ENCODE results near the gene TMEM150C. TPM values are rescaled to one million over a fixed set of nuclear protein-coding genes. Genes with fewer than 3 reads are reported as not detected.

TMEM150C gene
- total RNA-seq (10 to 100 TPM; 13.5 to 48.8 (median 31.4) TPM), polyA plus RNA-seq (10 to 100 TPM; 30.4 to 39.8 TPM)
- long read RNA-seq, donor 1, transcript TMEM150C-204 (8 exons, 3,296 nt) = minor isoform, 102 of 303 reads
- long read RNA-seq, donor 1, transcript TMEM150C-201 (8 exons, 1,990 nt) = major isoform, 150 of 303 reads
- long read RNA-seq, donor 1, partial matches to known transcripts = 17 of 303 reads
- long read RNA-seq, donor 1, other reads (novel, unspliced or antisense) = 34 of 303 reads
- long read RNA-seq, donor 2, partial matches to known transcripts = 0 of 5 reads
- long read RNA-seq, donor 2, other reads (novel, unspliced or antisense) = 0 of 5 reads
- long read RNA-seq, donor 3, transcript TMEM150C-204 (8 exons, 3,296 nt) = minor isoform, 15 of 66 reads
- long read RNA-seq, donor 3, transcript TMEM150C-201 (8 exons, 1,990 nt) = major isoform, 44 of 66 reads
- long read RNA-seq, donor 3, partial matches to known transcripts = 0 of 66 reads
- long read RNA-seq, donor 3, other reads (novel, unspliced or antisense) = 7 of 66 reads

DNA sequence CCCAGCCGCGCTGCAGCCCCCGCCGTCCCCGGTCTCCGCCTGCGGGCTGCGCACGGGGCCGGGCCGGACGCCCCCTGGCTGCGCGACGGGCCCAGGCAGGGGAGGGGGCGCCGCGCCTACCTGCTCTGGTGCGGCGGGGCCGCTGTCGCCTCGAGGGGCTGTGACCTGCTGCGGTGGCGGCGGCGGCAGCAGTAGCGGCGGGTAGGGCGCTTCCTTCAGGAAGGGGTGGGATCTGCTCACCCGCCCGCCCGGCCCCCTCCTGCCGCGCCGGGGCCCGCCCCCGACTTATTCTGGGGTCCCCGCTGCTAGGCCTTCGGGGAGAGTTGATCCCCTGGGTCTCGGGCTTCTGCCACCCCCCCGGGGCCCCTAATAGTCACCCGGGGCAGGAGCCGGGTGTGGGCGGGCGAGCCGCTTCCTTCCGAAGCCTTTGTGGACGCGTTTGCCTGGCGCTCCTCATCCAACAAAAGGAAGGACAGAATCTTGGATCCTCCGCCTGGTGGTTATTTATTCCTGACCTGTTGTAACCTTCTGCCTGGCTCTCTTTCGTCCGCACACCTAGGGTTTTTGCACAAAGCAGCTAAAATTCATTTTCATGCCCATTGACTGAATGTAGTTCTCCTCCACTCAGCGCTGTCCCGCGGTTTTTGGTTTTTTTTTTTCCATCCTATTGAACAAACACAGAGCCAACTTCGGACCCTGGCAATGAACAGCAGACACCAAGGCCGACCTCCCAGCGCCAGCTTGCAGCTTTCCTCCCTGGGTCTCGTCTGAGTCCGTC lies at the start of gene TMEM150C:
TSS of gene TMEM150C (minus strand) at position 203 of the 778 bp plus-strand sequence. CDS start 57,331 bp downstream, outside the sequence.
- Histone ChIP-seq H3K36me3 (no peaks in the 10 kb centered on the region), H3K27me3 (no peaks in the 10 kb centered on the region), H3K4me3 (peak within 1 kb of the TSS; percentile 43), H3K9me3 (no peaks in the 10 kb centered on the region), H3K27ac (peak within 1 kb of the TSS; percentile 33 to 90), H3K4me1 (ENCODE audit: insufficient read depth) (peaks cover 5% of the 10 kb centered on the region)
- WGBS, 3 donors = 2 to 7% (median 6%) methylated on average over 24 to 62 of the region's 62 CpGs
- TF ChIP-seq EP300 (IDR thresholded peaks at IDR 0.05) = no peak
- no peak for TF ChIP-seq POLR2A (IDR thresholded peaks at IDR 0.05)
- TF ChIP-seq, protein P1, sequence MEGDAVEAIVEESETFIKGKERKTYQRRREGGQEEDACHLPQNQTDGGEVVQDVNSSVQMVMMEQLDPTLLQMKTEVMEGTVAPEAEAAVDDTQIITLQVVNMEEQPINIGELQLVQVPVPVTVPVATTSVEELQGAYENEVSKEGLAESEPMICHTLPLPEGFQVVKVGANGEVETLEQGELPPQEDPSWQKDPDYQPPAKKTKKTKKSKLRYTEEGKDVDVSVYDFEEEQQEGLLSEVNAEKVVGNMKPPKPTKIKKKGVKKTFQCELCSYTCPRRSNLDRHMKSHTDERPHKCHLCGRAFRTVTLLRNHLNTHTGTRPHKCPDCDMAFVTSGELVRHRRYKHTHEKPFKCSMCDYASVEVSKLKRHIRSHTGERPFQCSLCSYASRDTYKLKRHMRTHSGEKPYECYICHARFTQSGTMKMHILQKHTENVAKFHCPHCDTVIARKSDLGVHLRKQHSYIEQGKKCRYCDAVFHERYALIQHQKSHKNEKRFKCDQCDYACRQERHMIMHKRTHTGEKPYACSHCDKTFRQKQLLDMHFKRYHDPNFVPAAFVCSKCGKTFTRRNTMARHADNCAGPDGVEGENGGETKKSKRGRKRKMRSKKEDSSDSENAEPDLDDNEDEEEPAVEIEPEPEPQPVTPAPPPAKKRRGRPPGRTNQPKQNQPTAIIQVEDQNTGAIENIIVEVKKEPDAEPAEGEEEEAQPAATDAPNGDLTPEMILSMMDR (IDR thresholded peaks at IDR 0.05) = peak in 2 of 3 donors; percentile 15 to 20
- intact Hi-C loops (cut with DNase I) = loop anchor here in 1 of 4 donors (10.0 kb wide), 1 partner anchor 233 kb away; the partner anchor contains the start of gene SCD5
- DNase-seq = peak; percentile 37 to 58 (median 53)

DNA sequence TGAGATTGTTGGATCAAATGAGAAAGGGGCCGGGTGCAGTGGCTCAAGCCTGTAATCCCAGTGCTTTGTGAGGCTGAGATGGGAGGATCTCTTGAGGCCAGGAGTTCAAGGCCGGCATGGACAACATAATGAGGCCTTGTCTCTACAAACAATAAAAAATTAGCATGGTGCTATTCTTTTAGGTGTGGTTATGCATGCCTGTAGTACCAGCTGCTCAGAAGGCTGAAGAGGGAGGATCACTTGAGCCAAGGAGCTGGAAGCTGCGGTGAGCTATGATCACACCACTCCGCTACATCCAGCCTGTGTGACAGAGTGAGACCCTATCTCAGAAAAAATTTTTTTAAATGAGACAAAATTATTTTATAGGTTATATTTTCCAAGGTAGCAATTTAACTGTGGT lies 49.7 kb upstream of the TMEM150C start:
- DNase-seq = no peak
- intact Hi-C loops (cut with DNase I) = no loop called here
- WGBS, 3 donors = 87 to 94% (median 90%) methylated on average over 4 of the region's 4 CpGs
- Histone ChIP-seq H3K27ac (no peak overlapping the region), H3K36me3 (no peaks in the 10 kb centered on the region), H3K4me1 (ENCODE audit: insufficient read depth) (no peaks in the 10 kb centered on the region), H3K9me3 (no peaks in the 10 kb centered on the region), H3K4me3 (no peak overlapping the region), H3K27me3 (no peaks in the 10 kb centered on the region)
- TF ChIP-seq POLR2A (IDR thresholded peaks at IDR 0.05) = no peak
- TF ChIP-seq EP300 (IDR thresholded peaks at IDR 0.05) = no peak
- TF ChIP-seq, protein P1 (IDR thresholded peaks at IDR 0.05) = no peak

DNA sequence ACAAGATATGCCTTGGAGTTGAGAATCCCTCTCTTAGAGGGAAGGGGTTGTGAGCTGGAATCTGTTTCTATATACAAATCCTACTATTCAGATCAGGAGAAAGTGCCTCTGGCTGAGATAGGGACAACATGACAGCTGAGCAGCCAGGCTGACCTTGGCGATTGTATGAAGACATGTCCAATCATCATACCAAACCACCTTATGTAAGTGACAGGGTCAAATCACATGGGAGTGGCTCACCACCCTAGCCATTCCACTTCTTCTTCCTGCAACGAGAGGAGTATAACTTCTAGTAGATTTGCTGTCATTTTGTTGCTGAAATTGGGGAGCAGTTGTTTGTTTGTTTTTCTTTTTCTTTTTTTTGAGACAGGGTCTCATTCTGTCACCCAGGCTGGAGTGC lies 48.3 kb upstream of the TMEM150C start:
- TF ChIP-seq, protein P1 (IDR thresholded peaks at IDR 0.05) = no peak
- TF ChIP-seq POLR2A (IDR thresholded peaks at IDR 0.05) (no peak), EP300 (IDR thresholded peaks at IDR 0.05) (no peak)
- WGBS, 3 donors = 86 to 94% (median 90%) methylated on average over 2 of the region's 2 CpGs
- H3K9me3 ChIP-seq = no peaks in the 10 kb centered on the region
- no peak overlapping the region for H3K27ac ChIP-seq
- H3K4me3 ChIP-seq = no peak overlapping the region
- H3K36me3 ChIP-seq = no peaks in the 10 kb centered on the region
- H3K27me3 ChIP-seq = no peaks in the 10 kb centered on the region
- no peaks in the 10 kb centered on the region for H3K4me1 ChIP-seq (ENCODE audit: insufficient read depth)
- no peak for DNase-seq
- intact Hi-C loops (cut with DNase I) = no loop called here

DNA sequence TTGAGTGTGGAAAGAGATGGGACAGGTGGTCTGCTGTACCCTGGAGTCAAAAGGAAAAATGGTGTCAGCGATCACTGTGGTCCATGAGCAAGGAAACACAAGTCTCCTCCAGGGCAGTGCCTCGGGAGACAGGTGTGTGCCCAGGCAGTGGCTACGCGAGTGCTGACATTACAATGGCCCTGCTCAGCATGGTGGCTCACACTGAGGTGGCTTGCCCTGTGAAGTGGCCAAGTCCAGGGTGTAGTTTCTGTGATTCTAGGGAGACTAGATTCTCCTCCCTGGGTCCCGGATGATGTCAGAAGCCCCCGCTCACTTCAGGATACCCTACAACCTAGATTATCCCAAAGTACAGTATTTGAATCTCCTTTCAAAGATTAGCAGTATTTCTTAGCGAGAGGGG lies 44.8 kb upstream of the TMEM150C start:
- DNase-seq = no peak
- intact Hi-C loops (cut with DNase I) = no loop called here
- WGBS, 3 donors = 97 to 99% (median 98%) methylated on average over 7 of the region's 7 CpGs
- H3K36me3 ChIP-seq = no peaks in the 10 kb centered on the region
- no peak overlapping the region for H3K4me3 ChIP-seq
- H3K27ac ChIP-seq = no peak overlapping the region
- no peaks in the 10 kb centered on the region for H3K9me3 ChIP-seq
- H3K4me1 ChIP-seq (ENCODE audit: insufficient read depth) = no peaks in the 10 kb centered on the region
- TF ChIP-seq EP300 (IDR thresholded peaks at IDR 0.05) = no peak
- TF ChIP-seq POLR2A (IDR thresholded peaks at IDR 0.05) = no peak
- TF ChIP-seq, protein P1 (IDR thresholded peaks at IDR 0.05) = no peak
- H3K27me3 ChIP-seq = no peaks in the 10 kb centered on the region
